NCI-H2227 (cell line): Measurements from ENCODE around the gene RASGRP1.

Source experiments
- DNase-seq: peaks from one replicate; lab custom pipeline; 2025; ENCODE audit not compliant: unreplicated experiment; lab: John Stamatoyannopoulos, UW

The RASGRP1 gene

GRCh38 chr15:38508647-38509046 is 56.0 kb downstream of the RASGRP1 start:
- DNase-seq: no peak

- DNase-seq: no peak
Measured at GRCh38 chr15:38507570-38507969, 57.0 kb downstream of the RASGRP1 start.

- no peak for DNase-seq
Measured at GRCh38 chr15:38506997-38507396, 57.6 kb downstream of the RASGRP1 start.

GRCh38 chr15:38504680-38505467 is 59.7 kb downstream of the RASGRP1 start:
- DNase-seq: no peak

GRCh38 chr15:38503496-38503895 is 61.1 kb downstream of the RASGRP1 start:
- peak; percentile 33 for DNase-seq

GRCh38 chr15:38499651-38500050 is 65.0 kb downstream of the RASGRP1 start:
- DNase-seq: no peak

GRCh38 chr15:38496151-38496550 is 68.5 kb downstream of the RASGRP1 start:
- DNase-seq: no peak

- DNase-seq: no peak
Measured at GRCh38 chr15:38490242-38490922, 74.2 kb downstream of the RASGRP1 start.

- no peak for DNase-seq
Measured at GRCh38 chr15:38487378-38487777, 77.2 kb downstream of the RASGRP1 start.

GRCh38 chr15:38486936-38487335 is 77.7 kb downstream of the RASGRP1 start:
- no peak for DNase-seq

GRCh38 chr15:38482572-38482971 is 82.0 kb downstream of the RASGRP1 start:
- DNase-seq: no peak

GRCh38 chr15:38481761-38482160 is 82.9 kb downstream of the RASGRP1 start:
- no peak for DNase-seq

- no peak for DNase-seq
Measured at GRCh38 chr15:38481113-38481512, 83.5 kb downstream of the RASGRP1 start.

GRCh38 chr15:38479756-38480155 is 84.9 kb downstream of the RASGRP1 start:
- DNase-seq: no peak

- DNase-seq: no peak
Measured at GRCh38 chr15:38479266-38479665, 85.3 kb downstream of the RASGRP1 start.

GRCh38 chr15:38477637-38478036 is 87.0 kb downstream of the RASGRP1 start:
- no peak for DNase-seq

GRCh38 chr15:38476120-38476519 is 88.5 kb downstream of the RASGRP1 start:
- DNase-seq: no peak

- DNase-seq: no peak
Measured at GRCh38 chr15:38475361-38475760, 89.3 kb downstream of the RASGRP1 start.

- peak; percentile 57 for DNase-seq
Measured at GRCh38 chr15:38474155-38474757, 90.4 kb downstream of the RASGRP1 start.

GRCh38 chr15:38471974-38472373 is 92.6 kb downstream of the RASGRP1 start:
- DNase-seq: no peak

GRCh38 chr15:38470816-38471215 is 93.8 kb downstream of the RASGRP1 start:
- DNase-seq: no peak

- no peak for DNase-seq
Measured at GRCh38 chr15:38464675-38465074, 99.9 kb downstream of the RASGRP1 start.
